K562 (cell line): ENCODE results near the gene BSCL2. TPM values are rescaled to one million over a fixed set of nuclear protein-coding genes. Genes with fewer than 3 reads are reported as not detected.

Experiments
- DLX4 ChIP-seq: fragments of 250-450 bp; sonication (Bioruptor Pico); IDR thresholded peaks from 2 replicates; pipeline ENCODE4 v1.6.1; 2021; ENCODE audit warnings: mild to moderate bottlenecking
- E2F1 ChIP-seq: sonication (generic); formaldehyde crosslinking; IDR thresholded peaks from 2 replicates; pipeline ENCODE4 v1.8.1; 2023; ENCODE audit warnings: mild to moderate bottlenecking, missing genetic modification reagents, moderate library complexity
- E2F6 ChIP-seq, 2 experiments: IDR thresholded peaks; 2 replicates each; pipeline ENCODE4 v1.6.1; 2011; ENCODE audit warnings: borderline replicate concordance in 1 of 2, control low read depth in 1 of 2, low read depth in 1 of 2, low read length in 1 of 2, mild to moderate bottlenecking in 1 of 2, mixed read lengths in 1 of 2, moderate library complexity in 1 of 2; ENCODE audit not compliant: insufficient read depth in 1 of 2, insufficient read length in 1 of 2, poor library complexity in 1 of 2, severe bottlenecking in 1 of 2; ENCODE audit errors: extremely low read depth in 1 of 2
- ETS2 ChIP-seq: IDR thresholded peaks from 2 replicates; pipeline ENCODE4 v1.6.1; 2016; ENCODE audit warnings: borderline replicate concordance, missing genetic modification characterization, mild to moderate bottlenecking, moderate library complexity, missing compliant biosample characterization; ENCODE audit not compliant: poor library complexity, severe bottlenecking
- MCM2 ChIP-seq: fragments of 450-650 bp; IDR thresholded peaks from 2 replicates; pipeline ENCODE4 v1.6.1; 2017; ENCODE audit warnings: low read depth, mild to moderate bottlenecking
- NCOA2 ChIP-seq, 2 experiments: fragments of 450-650 bp; IDR thresholded peaks; 2 replicates each; pipeline ENCODE4 v1.6.1; 2018; ENCODE audit warnings: mild to moderate bottlenecking in 2 of 2, moderate library complexity in 1 of 2; ENCODE audit not compliant: partially characterized antibody in 2 of 2
- NFE2 ChIP-seq: IDR thresholded peaks from 2 replicates; pipeline ENCODE4 v1.6.1; 2014; ENCODE audit warnings: antibody characterized with exemption, low read depth
- PPARD ChIP-seq: fragments of 250-450 bp; sonication (Bioruptor Pico); IDR thresholded peaks from 2 replicates; pipeline ENCODE4 v1.8.0; 2022; ENCODE audit warnings: inconsistent platforms, mild to moderate bottlenecking, moderate library complexity
- RBM15 ChIP-seq: fragments of 200-400 bp; formaldehyde crosslinking; IDR thresholded peaks from 2 replicates; pipeline ENCODE4 v1.6.1; 2018; ENCODE audit warnings: mild to moderate bottlenecking, low read length, moderate library complexity; ENCODE audit not compliant: insufficient read depth
- RBM25 ChIP-seq: fragments of 200-400 bp; formaldehyde crosslinking; IDR thresholded peaks from 2 replicates; pipeline ENCODE4 v1.6.1; 2018; ENCODE audit warnings: low read length, low read depth, moderate library complexity; ENCODE audit not compliant: severe bottlenecking
- TEAD2 ChIP-seq: fragments of 450-650 bp; IDR thresholded peaks from 2 replicates; pipeline ENCODE4 v1.6.1; 2016; ENCODE audit warnings: missing genetic modification characterization, control low read depth, missing compliant biosample characterization
- TSC22D4 ChIP-seq: fragments of 450-650 bp; IDR thresholded peaks from 2 replicates; pipeline ENCODE4 v1.6.1; 2016; ENCODE audit warnings: missing genetic modification characterization, missing biosample characterization, control low read depth
- ZBTB2 ChIP-seq: fragments of 450-650 bp; IDR thresholded peaks from 2 replicates; pipeline ENCODE4 v1.6.1; 2016; ENCODE audit warnings: antibody characterized with exemption
- ZNF121 ChIP-seq: sonication (generic); formaldehyde crosslinking; conservative IDR thresholded peaks from 2 replicates; pipeline ENCODE4 v1.8.0; 2022; ENCODE audit warnings: missing genetic modification reagents
- ZNF140 ChIP-seq: fragments of 250-450 bp; sonication (Bioruptor Pico); IDR thresholded peaks from 2 replicates; pipeline ENCODE4 v1.8.0; 2021; ENCODE audit warnings: moderate library complexity, mild to moderate bottlenecking, inconsistent platforms
- ZNF175 ChIP-seq: fragments of 200-800 bp; sonication (Bioruptor generic); IDR thresholded peaks from 2 replicates; pipeline ENCODE4 v1.6.1; 2016; ENCODE audit warnings: low read depth, mild to moderate bottlenecking, missing genetic modification characterization, missing compliant biosample characterization
- ZNF707 ChIP-seq: fragments of 250-450 bp; sonication (Bioruptor Pico); conservative IDR thresholded peaks from 2 replicates; pipeline ENCODE4 v1.8.0; 2022; ENCODE audit warnings: inconsistent platforms, mild to moderate bottlenecking, moderate library complexity
- polyA plus RNA-seq, 8 experiments: library from polyadenylated mRNA; depleted of rRNA in 4 of 8; stranded (reverse) in 5 of 8; unstranded in 3 of 8; fragments of >200 nt; fragmentation: Nextera tagmentation in 2 of 8; fragmentation: Illumina TruSeq in 1 of 8; extraction: Ambion mirVana in 2 of 8; extraction: Trizol in 1 of 8; gene quantifications; 2 replicates each; pipeline versions ENCODE4 v1.2.1 to v1.2.3, GENCODE V29; 2011 to 2014; ENCODE audit warnings: inconsistent platforms in 1 of 8, missing spikeins in 1 of 8
- total RNA-seq, 7 experiments: library from RNA; depleted of rRNA in 6 of 7; stranded (reverse); fragments of >200 nt in 6 of 7; fragmentation: Illumina TruSeq in 2 of 7; extraction: Trizol in 2 of 7; gene quantifications; 2 replicates each; pipeline versions ENCODE4 v1.2.1 to v1.2.3, GENCODE V29; 2011 to 2021; ENCODE audit warnings: low replicate concordance in 1 of 7
- TF ChIP-seq, protein P1 (sequence below): fragments of 450-650 bp; formaldehyde crosslinking; IDR thresholded peaks from 2 replicates; pipeline ENCODE4 v1.4.0; 2020; ENCODE audit warnings: mild to moderate bottlenecking, moderate library complexity

The BSCL2 gene
- total and polyA plus RNA-seq, 9 of the 15 experiments (the other 6 are each of a cell fraction or from before 2014, with no cell fraction given): 18.9 to 51.7 (median 35.2) TPM

GRCh38 chr11:62753736-62754603 is 46.7 kb upstream of the BSCL2 start, which contains the start of gene ZBTB3 (continued):
- peak; percentile 44 to 77 for TF ChIP-seq E2F6 (IDR thresholded peaks at IDR 0.05; ENCODE audit: borderline replicate concordance in 1 of 2, extremely low read depth in 1 of 2, insufficient read depth in 1 of 2, insufficient read length in 1 of 2, low read depth in 1 of 2, low read length in 1 of 2, poor library complexity in 1 of 2, severe bottlenecking in 1 of 2)
- no peak for TF ChIP-seq ZNF140
- no peak for TF ChIP-seq ZNF707 (CRISPR knock-in tag)
- no peak for TF ChIP-seq E2F1 (CRISPR knock-in tag)
- no peak for TF ChIP-seq MCM2
- no peak for TF ChIP-seq DLX4 (CRISPR knock-in tag)
- no peak for TF ChIP-seq NFE2
- TF ChIP-seq, protein P1, sequence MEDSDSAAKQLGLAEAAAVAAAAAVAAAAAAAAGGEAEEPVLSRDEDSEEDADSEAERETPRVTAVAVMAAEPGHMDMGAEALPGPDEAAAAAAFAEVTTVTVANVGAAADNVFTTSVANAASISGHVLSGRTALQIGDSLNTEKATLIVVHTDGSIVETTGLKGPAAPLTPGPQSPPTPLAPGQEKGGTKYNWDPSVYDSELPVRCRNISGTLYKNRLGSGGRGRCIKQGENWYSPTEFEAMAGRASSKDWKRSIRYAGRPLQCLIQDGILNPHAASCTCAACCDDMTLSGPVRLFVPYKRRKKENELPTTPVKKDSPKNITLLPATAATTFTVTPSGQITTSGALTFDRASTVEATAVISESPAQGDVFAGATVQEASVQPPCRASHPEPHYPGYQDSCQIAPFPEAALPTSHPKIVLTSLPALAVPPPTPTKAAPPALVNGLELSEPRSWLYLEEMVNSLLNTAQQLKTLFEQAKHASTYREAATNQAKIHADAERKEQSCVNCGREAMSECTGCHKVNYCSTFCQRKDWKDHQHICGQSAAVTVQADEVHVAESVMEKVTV: no peak
- TF ChIP-seq TSC22D4 (tag): no peak
- peak; percentile 95 for TF ChIP-seq RBM25
- no peak for TF ChIP-seq ETS2 (tag)
- TF ChIP-seq ZNF175: no peak
- TF ChIP-seq TEAD2 (tag): no peak
- TF ChIP-seq RBM15: no peak
- no peak for TF ChIP-seq NCOA2 (IDR thresholded peaks at IDR 0.05; ENCODE audit: partially characterized antibody in 2 of 2)
- TF ChIP-seq PPARD: no peak
- no peak for TF ChIP-seq ZBTB2
- TF ChIP-seq ZNF121 (CRISPR knock-in tag): no peak
